H1 (cell line): Measurements from ENCODE around the gene GFPT1. TPM values are rescaled to one million over a fixed set of nuclear protein-coding genes. Genes with fewer than 3 reads are reported as not detected.

Experiments
- CTCF ChIA-PET: fragments of 300-600 bp; sonication (Branson Sonifier 250); formaldehyde crosslinking; loops from one replicate; lab custom pipeline; 2021; ENCODE audit not compliant: partially characterized antibody; lab: Charles Lee
- POLR2A ChIA-PET: fragments of 300-600 bp; sonication (Branson Sonifier 250); formaldehyde crosslinking; loops from one replicate; lab custom pipeline; 2021; ENCODE audit warnings: inconsistent platforms; ENCODE audit not compliant: partially characterized antibody; lab: Charles Lee
- DNase-seq, 2 experiments: peaks; one replicate each; pipeline versions ENCODE4 v3.0.0 to v3.0.0-alpha.2; 2010 to 2022; ENCODE audit warnings: low spot score in 2 of 2, low read depth in 1 of 2, mixed read lengths in 1 of 2
- FAIRE-seq: peaks from 2 replicates; lab custom pipeline; 2011; peaks lifted over from hg19 to GRCh38; lab: Jason Lieb, UNC
- H2AFZ ChIP-seq: 2 replicates; pipeline ENCODE4 v1.8.1; 2012; ENCODE audit warnings: low read length, inconsistent platforms
- H2AK5ac ChIP-seq: 2 replicates; pipeline ENCODE4 v1.6.1; 2013; ENCODE audit warnings: low read depth, low read length
- H2BK120ac ChIP-seq: replicated peaks from 2 replicates; pipeline ENCODE3; 2013; ENCODE audit warnings: low read depth, low read length, inconsistent platforms
- H2BK12ac ChIP-seq: 2 replicates; pipeline ENCODE4 v1.6.1; 2013; ENCODE audit warnings: low read depth, low read length
- H2BK15ac ChIP-seq: 2 replicates; pipeline ENCODE4 v1.6.1; 2013; ENCODE audit warnings: low read length
- H2BK20ac ChIP-seq: 2 replicates; pipeline ENCODE4 v1.6.1; 2013; ENCODE audit warnings: low read length
- H2BK5ac ChIP-seq: 2 replicates; pipeline ENCODE4 v1.6.1; 2013; ENCODE audit warnings: low read depth, low read length
- H3K14ac ChIP-seq: 2 replicates; pipeline ENCODE4 v1.6.1; 2013; ENCODE audit warnings: inconsistent platforms; ENCODE audit not compliant: insufficient read length
- H3K18ac ChIP-seq: 2 replicates; pipeline ENCODE4 v1.6.1; 2013; ENCODE audit warnings: low read length; ENCODE audit errors: extremely low read depth
- H3K23ac ChIP-seq: 2 replicates; pipeline ENCODE4 v1.6.1; 2013; ENCODE audit warnings: inconsistent platforms; ENCODE audit not compliant: insufficient read length
- H3K23me2 ChIP-seq: 2 replicates; pipeline ENCODE4 v1.6.1; 2013; ENCODE audit warnings: low read depth, low read length
- H3K27ac ChIP-seq: 2 replicates; pipeline ENCODE4 v1.6.1; 2011; ENCODE audit warnings: low read depth, low read length, inconsistent platforms
- H3K27me3 ChIP-seq, 4 experiments: replicated peaks in 1 of 4; 1 replicate in 1 of 4; 2 replicates in 3 of 4; pipeline versions ENCODE4 v1.6.1 to v1.8.1; 2011 to 2013; ENCODE audit warnings: low read length in 3 of 4, mild to moderate bottlenecking in 3 of 4, inconsistent platforms in 2 of 4, mixed read lengths in 2 of 4, moderate library complexity in 1 of 4; ENCODE audit not compliant: control insufficient read depth in 3 of 4, insufficient read depth in 3 of 4; ENCODE audit errors: extremely low read depth in 1 of 4
- H3K36me3 ChIP-seq, 4 experiments: 2 replicates each; pipeline versions ENCODE4 v1.6.1 to v1.8.1; 2011 to 2013; ENCODE audit warnings: mild to moderate bottlenecking in 4 of 4, low read length in 3 of 4, moderate library complexity in 2 of 4, control low read depth in 1 of 4, inconsistent platforms in 1 of 4; ENCODE audit not compliant: insufficient read depth in 4 of 4, control insufficient read depth in 2 of 4
- H3K4ac ChIP-seq: replicated peaks from 2 replicates; pipeline ENCODE3; 2013; ENCODE audit warnings: low read length, low read depth, mixed read lengths, inconsistent platforms; ENCODE audit not compliant: insufficient read length
- H3K4me1 ChIP-seq, 4 experiments: replicated peaks in 1 of 4; 1 replicate in 1 of 4; 2 replicates in 3 of 4; pipeline versions ENCODE4 v1.6.1 to v1.8.1; 2011 to 2013; ENCODE audit warnings: low read length in 3 of 4, inconsistent platforms in 2 of 4, mixed read lengths in 1 of 4; ENCODE audit not compliant: insufficient read depth in 4 of 4, control insufficient read depth in 3 of 4
- H3K4me2 ChIP-seq, 2 experiments: 2 replicates each; pipeline versions ENCODE4 v1.6.1 to v1.8.1; 2011 to 2013; ENCODE audit warnings: low read depth in 2 of 2, low read length in 2 of 2, control low read depth in 1 of 2, inconsistent platforms in 1 of 2, mild to moderate bottlenecking in 1 of 2; ENCODE audit not compliant: insufficient read depth in 1 of 2
- H3K4me3 ChIP-seq, 4 experiments: fragments of 200-600, 300-600 bp in 1 of 4; sonication (generic), shearing (Covaris generic), sonication (Bioruptor Twin) in 1 of 4; 2 replicates each; pipeline versions ENCODE4 v1.5.1 to v1.8.1; 2011 to 2016; ENCODE audit warnings: low read length in 4 of 4, low read depth in 3 of 4, control low read depth in 2 of 4, inconsistent platforms in 2 of 4, mild to moderate bottlenecking in 2 of 4, mixed read lengths in 1 of 4, moderate library complexity in 1 of 4; ENCODE audit not compliant: insufficient read depth in 2 of 4; ENCODE audit errors: extremely low read depth in 1 of 4
- H3K56ac ChIP-seq: replicated peaks from 2 replicates; pipeline ENCODE3; 2013; ENCODE audit warnings: low read depth, mild to moderate bottlenecking, mixed read lengths, low read length, inconsistent platforms; ENCODE audit not compliant: insufficient read length
- H3K79me1 ChIP-seq: 2 replicates; pipeline ENCODE4 v1.6.1; 2013; ENCODE audit warnings: low read depth, low read length, control low read depth
- H3K79me2 ChIP-seq, 2 experiments: 2 replicates each; pipeline versions ENCODE4 v1.6.1 to v1.8.1; 2012 to 2013; ENCODE audit warnings: low read length in 2 of 2, mild to moderate bottlenecking in 2 of 2, inconsistent platforms in 1 of 2; ENCODE audit not compliant: insufficient read depth in 2 of 2, control insufficient read depth in 1 of 2
- H3K9ac ChIP-seq, 4 experiments: replicated peaks in 1 of 4; 1 replicate in 1 of 4; 2 replicates in 3 of 4; pipeline versions ENCODE4 v1.6.1 to v1.8.1; 2011 to 2013; ENCODE audit warnings: low read depth in 3 of 4, low read length in 3 of 4, control low read depth in 2 of 4, mild to moderate bottlenecking in 2 of 4, moderate library complexity in 2 of 4, inconsistent platforms in 1 of 4; ENCODE audit errors: extremely low read depth in 1 of 4
- H3K9me3 ChIP-seq, 2 experiments: 2 replicates each; pipeline versions ENCODE4 v1.6.1 to v1.8.1; 2012 to 2013; ENCODE audit warnings: mild to moderate bottlenecking in 2 of 2, moderate library complexity in 2 of 2, control low read depth in 1 of 2, inconsistent platforms in 1 of 2, low read depth in 1 of 2, low read length in 1 of 2, mixed read lengths in 1 of 2; ENCODE audit not compliant: insufficient read depth in 2 of 2
- H4K20me1 ChIP-seq, 2 experiments: replicated peaks in 1 of 2; 2 replicates each; pipeline versions ENCODE3 to v1.8.1; 2011 to 2013; ENCODE audit warnings: inconsistent platforms in 2 of 2, low read length in 2 of 2, mild to moderate bottlenecking in 1 of 2; ENCODE audit not compliant: insufficient read depth in 2 of 2, control insufficient read depth in 1 of 2
- H4K5ac ChIP-seq: 2 replicates; pipeline ENCODE4 v1.6.1; 2013; ENCODE audit warnings: low read length, low read depth, mixed read lengths, inconsistent platforms; ENCODE audit not compliant: insufficient read length
- H4K8ac ChIP-seq: 2 replicates; pipeline ENCODE4 v1.8.0; 2013; ENCODE audit warnings: mild to moderate bottlenecking, moderate library complexity, low read length, inconsistent platforms; ENCODE audit not compliant: insufficient read depth; ENCODE audit errors: extremely low read depth
- H4K91ac ChIP-seq: replicated peaks from 2 replicates; pipeline ENCODE3; 2013; ENCODE audit warnings: low read length, mixed read lengths, inconsistent platforms; ENCODE audit not compliant: insufficient read length
- CTCF ChIP-seq, 3 experiments: IDR thresholded peaks; 1 replicate in 2 of 3; 2 replicates in 1 of 3; pipeline versions ENCODE4 v1.5.1 to v1.6.1; 2011; ENCODE audit warnings: low read length in 3 of 3, mild to moderate bottlenecking in 3 of 3, inconsistent platforms in 2 of 3, low read depth in 1 of 3, moderate library complexity in 1 of 3; ENCODE audit not compliant: insufficient read depth in 1 of 3; ENCODE audit errors: control extremely low read depth in 1 of 3
- RAD21 ChIP-seq, 2 experiments: IDR thresholded peaks in 1 of 2; conservative IDR thresholded peaks in 1 of 2; 2 replicates each; pipeline ENCODE4 v1.6.1; 2011; ENCODE audit warnings: low read depth in 2 of 2, low read length in 2 of 2, improper control_type of control experiment in 1 of 2, inconsistent platforms in 1 of 2, mild to moderate bottlenecking in 1 of 2, moderate library complexity in 1 of 2
- RXRA ChIP-seq: IDR thresholded peaks from 2 replicates; pipeline ENCODE4 v1.6.1; 2011; ENCODE audit warnings: low read depth, mild to moderate bottlenecking, low read length, moderate library complexity; ENCODE audit not compliant: insufficient read depth
- TCF12 ChIP-seq: IDR thresholded peaks from 2 replicates; pipeline ENCODE4 v1.6.1; 2011; ENCODE audit warnings: low read depth, mild to moderate bottlenecking, low read length
- WGBS, 2 experiments: shearing (Covaris generic) in 1 of 2; methylation state at CpG; one replicate each; pipeline versions ENCODE4 v1.1.6 to v1.1.7; 2013 to 2015; ENCODE audit warnings: low lambda C conversion rate in 2 of 2, mixed read lengths in 2 of 2, inconsistent platforms in 1 of 2, low coverage in 1 of 2, missing lambda C conversion rate in 1 of 2; ENCODE audit not compliant: insufficient replicate concordance in 2 of 2, insufficient coverage in 1 of 2, insufficient read length in 1 of 2; ENCODE audit errors: extremely low coverage in 1 of 2, missing lambda C conversion rate in 1 of 2; 5-methylcytosine and 5-hydroxymethylcytosine counted together
- polyA plus RNA-seq, 7 experiments: library from polyadenylated mRNA; depleted of rRNA in 3 of 7; stranded (reverse) in 5 of 7; unstranded in 2 of 7; fragments of >200 nt in 5 of 7; fragments of 200-250 nt in 2 of 7; gene quantifications; 1 replicate in 5 of 7; 2 replicates in 1 of 7; 4 replicates in 1 of 7; pipeline versions ENCODE4 v1.2.1 to v1.2.3, GENCODE V29; 2011 to 2013; ENCODE audit warnings: missing spikeins in 2 of 7, mixed read lengths in 2 of 7
- total RNA-seq: library from RNA; stranded (reverse); fragmentation: NEBNext Ultra II Directional; extraction: Animal tissue kit (Norgen Biotek cat#: 25700); gene quantifications from 2 replicates; pipeline ENCODE4 v1.2.1, GENCODE V29; 2021

Gene GFPT1
- total and polyA plus RNA-seq, 2 of the 8 experiments (the other 6 are each of a cell fraction or from before 2014, with no cell fraction given), result 13.3 to 76.2 TPM

GRCh38 chr2:69272803-69273471, 114.1 kb downstream of the GFPT1 start:
- H2BK5ac ChIP-seq, result no peak overlapping the region
- H3K4me1 ChIP-seq, result no peaks in the 10 kb centered on the region
- no peak overlapping the region for H3K56ac ChIP-seq
- no peak overlapping the region for H3K14ac ChIP-seq
- no peak overlapping the region for H2AK5ac ChIP-seq
- H3K23me2 ChIP-seq, result no peaks in the 10 kb centered on the region
- H3K9me3 ChIP-seq, result no peaks in the 10 kb centered on the region
- no peak overlapping the region for H3K4me3 ChIP-seq
- no peaks in the 10 kb centered on the region for H3K79me2 ChIP-seq
- peak in 1 of 3 experiments; percentile 23; a peak in 1 of 4 replicates for TF ChIP-seq CTCF (IDR thresholded peaks at IDR 0.05; ENCODE audit: control extremely low read depth in 1 of 3, insufficient read depth in 1 of 3, low read depth in 1 of 3, low read length in 3 of 3)
- TF ChIP-seq TCF12, result no peak
- TF ChIP-seq RXRA, result no peak
- peak; percentile 45 to 49; a peak in 3 of 4 replicates for TF ChIP-seq RAD21 (IDR thresholded peaks at IDR 0.05 in 1 of 2, conservative IDR thresholded peaks at IDR 0.05 in 1 of 2; ENCODE audit: low read depth in 2 of 2, low read length in 2 of 2)
- no peaks in the 10 kb centered on the region; a peak in 1 of 8 replicates for H3K36me3 ChIP-seq
- no peak overlapping the region for H4K91ac ChIP-seq
- H4K5ac ChIP-seq, result no peak overlapping the region
- H2BK12ac ChIP-seq, result no peak overlapping the region
- no peak overlapping the region for H4K8ac ChIP-seq
- no peak overlapping the region for H3K18ac ChIP-seq
- CTCF ChIA-PET, result interaction anchor here (1.8 kb wide), 1 partner anchor 12 kb away, joined by 4 read pairs; no protein-coding TSS in a partner anchor
- H2BK20ac ChIP-seq, result no peak overlapping the region
- no peak overlapping the region for H3K23ac ChIP-seq
- H3K27ac ChIP-seq, result no peak overlapping the region
- H4K20me1 ChIP-seq, result no peaks in the 10 kb centered on the region
- DNase-seq (no peak), FAIRE-seq (no peak)
- H3K4ac ChIP-seq, result no peak overlapping the region
- 84% methylated on average over 9 of the region's 9 CpGs; no CpG with 5 or more reads in 1 of the 2 experiments for WGBS, 2 experiments
- no peak overlapping the region for H3K9ac ChIP-seq
- H3K27me3 ChIP-seq, result no peaks in the 10 kb centered on the region
- no peak overlapping the region for H2BK120ac ChIP-seq
- no peaks in the 10 kb centered on the region for H3K79me1 ChIP-seq
- POLR2A ChIA-PET, result no interaction called here
- H2AFZ ChIP-seq, result no peak overlapping the region
- H2BK15ac ChIP-seq, result no peak overlapping the region
- H3K4me2 ChIP-seq, result no peak overlapping the region
